Activated B cell treated with CpG ODN at 0.5 μM for 24 hours (primary cell): ENCODE data around the gene DCAF10. TPM values are rescaled to one million over a fixed set of nuclear protein-coding genes. Genes with fewer than 3 reads are reported as not detected.

ENCODE experiments used
- ATAC-seq: fragments of 200-7000 bp; cut with Tn5 transposase; one replicate; pipeline ENCODE4 v1.10.0; 2021; ENCODE audit warnings: low read depth, mild to moderate bottlenecking, moderate library complexity
- CTCF ChIA-PET: fragments of 350-600 bp; sonication (Branson Sonifier 250); formaldehyde crosslinking; loops from one replicate; lab custom pipeline; 2021; ENCODE audit warnings: antibody characterized with exemption; lab: Charles Lee
- POLR2A ChIA-PET: fragments of 350-600 bp; sonication (Branson Sonifier 250); formaldehyde crosslinking; loops from one replicate; lab custom pipeline; 2021; ENCODE audit warnings: antibody characterized with exemption; lab: Charles Lee
- DNase-seq: peaks from one replicate; pipeline ENCODE4 v3.0.0; 2022
- H3K27ac Mint-ChIP-seq: one replicate; pipeline ENCODE4 v1.8.0; 2020; ENCODE audit warnings: mixed read lengths
- H3K27me3 Mint-ChIP-seq: one replicate; pipeline ENCODE4 v1.8.0; 2021; ENCODE audit warnings: mixed read lengths
- H3K36me3 Mint-ChIP-seq: one replicate; pipeline ENCODE4 v1.8.0; 2021; ENCODE audit warnings: low read depth, mixed read lengths
- H3K4me1 Mint-ChIP-seq: one replicate; pipeline ENCODE4 v1.8.0; 2021; ENCODE audit warnings: mixed read lengths
- H3K4me3 Mint-ChIP-seq: one replicate; pipeline ENCODE4 v1.8.0; 2020; ENCODE audit warnings: mild to moderate bottlenecking, mixed read lengths
- H3K9me3 Mint-ChIP-seq: one replicate; pipeline ENCODE4 v1.8.0; 2020; ENCODE audit warnings: mixed read lengths
- intact Hi-C: fragments of 100-400 bp; cut with micrococcal nuclease; formaldehyde crosslinking; loops from one replicate; pipeline ENCODE4 v1.15.1; 2024
- total RNA-seq: library from RNA; stranded (reverse); gene quantifications from 2 replicates; pipeline ENCODE4 v1.2.3, GENCODE V29; 2022
- TF ChIP-seq, protein P1 (sequence below): fragments of 200-600 bp; IDR thresholded peaks from one replicate; pipeline ENCODE4 v1.8.0; 2022; ENCODE audit warnings: antibody characterized with exemption, mild to moderate bottlenecking

DCAF10 gene
- total RNA-seq, 1 donor from 2014 or later: 19.1 TPM

DNA sequence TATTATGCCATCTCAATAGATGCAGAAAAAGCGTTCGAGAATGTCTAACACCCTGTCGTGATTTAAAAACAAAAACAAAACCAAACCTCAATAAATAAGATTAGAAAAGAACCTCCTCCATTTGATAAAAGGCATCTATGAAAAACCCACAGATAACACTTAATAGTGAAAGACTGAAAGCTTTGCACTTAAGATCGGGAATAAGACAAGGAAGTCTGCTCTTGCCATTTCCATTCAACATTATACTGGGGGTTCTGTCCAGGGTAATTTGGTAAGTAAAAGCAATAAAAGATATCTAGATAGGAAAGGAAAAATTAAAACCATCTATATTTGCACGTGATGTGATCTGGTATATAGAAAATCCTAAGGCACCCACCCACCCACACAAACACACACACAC lies 8.5 kb upstream of the DCAF10 start:
- no peaks in the 10 kb centered on the region for H3K36me3 Mint-ChIP-seq
- H3K4me1 Mint-ChIP-seq: no peaks in the 10 kb centered on the region
- ChIA-PET CTCF (no interaction called here), POLR2A (no interaction called here)
- no peaks in the 10 kb centered on the region for H3K27me3 Mint-ChIP-seq
- no peak for DNase-seq
- H3K4me3 Mint-ChIP-seq: no peak overlapping the region
- H3K9me3 Mint-ChIP-seq: no peaks in the 10 kb centered on the region
- no peak overlapping the region for H3K27ac Mint-ChIP-seq
- ATAC-seq: no peak
- TF ChIP-seq, protein P1, sequence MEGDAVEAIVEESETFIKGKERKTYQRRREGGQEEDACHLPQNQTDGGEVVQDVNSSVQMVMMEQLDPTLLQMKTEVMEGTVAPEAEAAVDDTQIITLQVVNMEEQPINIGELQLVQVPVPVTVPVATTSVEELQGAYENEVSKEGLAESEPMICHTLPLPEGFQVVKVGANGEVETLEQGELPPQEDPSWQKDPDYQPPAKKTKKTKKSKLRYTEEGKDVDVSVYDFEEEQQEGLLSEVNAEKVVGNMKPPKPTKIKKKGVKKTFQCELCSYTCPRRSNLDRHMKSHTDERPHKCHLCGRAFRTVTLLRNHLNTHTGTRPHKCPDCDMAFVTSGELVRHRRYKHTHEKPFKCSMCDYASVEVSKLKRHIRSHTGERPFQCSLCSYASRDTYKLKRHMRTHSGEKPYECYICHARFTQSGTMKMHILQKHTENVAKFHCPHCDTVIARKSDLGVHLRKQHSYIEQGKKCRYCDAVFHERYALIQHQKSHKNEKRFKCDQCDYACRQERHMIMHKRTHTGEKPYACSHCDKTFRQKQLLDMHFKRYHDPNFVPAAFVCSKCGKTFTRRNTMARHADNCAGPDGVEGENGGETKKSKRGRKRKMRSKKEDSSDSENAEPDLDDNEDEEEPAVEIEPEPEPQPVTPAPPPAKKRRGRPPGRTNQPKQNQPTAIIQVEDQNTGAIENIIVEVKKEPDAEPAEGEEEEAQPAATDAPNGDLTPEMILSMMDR: no peak
- intact Hi-C loops: no loop called here

GRCh38 chr9:37796232-37796631 lies 4.4 kb upstream of the DCAF10 start:
- DNase-seq: no peak
- CTCF ChIA-PET: no interaction called here
- no peaks in the 10 kb centered on the region for H3K27me3 Mint-ChIP-seq
- H3K9me3 Mint-ChIP-seq: no peaks in the 10 kb centered on the region
- TF ChIP-seq, protein P1: no peak
- H3K4me1 Mint-ChIP-seq: peaks cover 17% of the 10 kb centered on the region
- intact Hi-C loops: no loop called here
- H3K36me3 Mint-ChIP-seq: no peaks in the 10 kb centered on the region
- POLR2A ChIA-PET: no interaction called here
- no peak overlapping the region for H3K4me3 Mint-ChIP-seq
- ATAC-seq: no peak
- no peak overlapping the region for H3K27ac Mint-ChIP-seq

GRCh38 chr9:37798677-37799076 lies 1.9 kb upstream of the DCAF10 start:
- H3K9me3 Mint-ChIP-seq: no peaks in the 10 kb centered on the region
- ChIA-PET POLR2A (no interaction called here), CTCF (no interaction called here)
- DNase-seq (no peak), ATAC-seq (no peak)
- TF ChIP-seq, protein P1: no peak
- H3K4me3 Mint-ChIP-seq: no peak overlapping the region
- no peak overlapping the region for H3K27ac Mint-ChIP-seq
- H3K27me3 Mint-ChIP-seq: no peaks in the 10 kb centered on the region
- intact Hi-C loops: no loop called here
- peaks cover 1% of the 10 kb centered on the region for H3K36me3 Mint-ChIP-seq
- peaks cover 35% of the 10 kb centered on the region for H3K4me1 Mint-ChIP-seq

GRCh38 chr9:37801287-37801850 lies 772 bp downstream of the DCAF10 start:
- ATAC-seq: peak; percentile 22
- Mint-ChIP-seq H3K27ac (peak overlapping the region; percentile 83), H3K4me1 (peaks cover 43% of the 10 kb centered on the region), H3K36me3 (peaks cover 4% of the 10 kb centered on the region), H3K4me3 (peak overlapping the region; percentile 92), H3K9me3 (no peaks in the 10 kb centered on the region), H3K27me3 (no peaks in the 10 kb centered on the region)
- TF ChIP-seq, protein P1: no peak
- ChIA-PET CTCF (interaction anchor here (1.1 kb wide), 1 partner anchor 16 kb away, joined by 5 read pairs; the partner anchor contains the start of gene EXOSC3), POLR2A (interaction anchor here (0.5 to 3.5 kb wide), 10 partner anchors 12 to 1329 kb away, joined by 3 to 63 read pairs (median 4); partner anchors contain the start of genes EXOSC3 and POLR1E)
- intact Hi-C loops: no loop called here
- no peak for DNase-seq

- H3K27ac Mint-ChIP-seq: peak overlapping the region; percentile 83
- H3K4me1 Mint-ChIP-seq: peaks cover 46% of the 10 kb centered on the region
- no peaks in the 10 kb centered on the region for H3K9me3 Mint-ChIP-seq
- ATAC-seq (no peak), DNase-seq (no peak)
- peaks cover 5% of the 10 kb centered on the region for H3K36me3 Mint-ChIP-seq
- CTCF ChIA-PET: no interaction called here
- H3K4me3 Mint-ChIP-seq: peak overlapping the region; percentile 92
- intact Hi-C loops: no loop called here
- TF ChIP-seq, protein P1: no peak
- POLR2A ChIA-PET: interaction anchor here (0.6 to 3.5 kb wide), 4 partner anchors 12 to 101 kb away, joined by 3 to 63 read pairs (median 8); partner anchors contain the start of gene EXOSC3
- no peaks in the 10 kb centered on the region for H3K27me3 Mint-ChIP-seq
These were observed 1.5 kb downstream of the DCAF10 start for GRCh38 chr9:37801959-37802711.
